ENCODE results near the gene RAET1E.

DNA sequence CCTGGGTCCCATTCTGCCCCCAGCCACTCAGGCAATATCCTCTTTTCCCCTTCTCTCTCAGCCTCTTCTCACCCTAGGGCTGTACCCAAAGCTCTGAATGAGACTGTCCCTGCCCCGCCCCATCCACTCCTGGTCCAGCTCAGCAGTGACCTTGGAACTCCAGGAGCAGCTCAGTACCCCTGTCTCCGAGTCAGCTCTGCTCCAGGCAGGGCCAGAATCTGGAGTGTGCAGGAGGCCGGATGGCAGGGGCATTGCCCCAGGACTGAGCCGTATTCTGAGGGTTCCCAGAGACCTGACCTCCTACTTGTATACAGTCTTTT is 27.0 kb upstream of the RAET1E start:
- TF ChIP-seq, protein P1, sequence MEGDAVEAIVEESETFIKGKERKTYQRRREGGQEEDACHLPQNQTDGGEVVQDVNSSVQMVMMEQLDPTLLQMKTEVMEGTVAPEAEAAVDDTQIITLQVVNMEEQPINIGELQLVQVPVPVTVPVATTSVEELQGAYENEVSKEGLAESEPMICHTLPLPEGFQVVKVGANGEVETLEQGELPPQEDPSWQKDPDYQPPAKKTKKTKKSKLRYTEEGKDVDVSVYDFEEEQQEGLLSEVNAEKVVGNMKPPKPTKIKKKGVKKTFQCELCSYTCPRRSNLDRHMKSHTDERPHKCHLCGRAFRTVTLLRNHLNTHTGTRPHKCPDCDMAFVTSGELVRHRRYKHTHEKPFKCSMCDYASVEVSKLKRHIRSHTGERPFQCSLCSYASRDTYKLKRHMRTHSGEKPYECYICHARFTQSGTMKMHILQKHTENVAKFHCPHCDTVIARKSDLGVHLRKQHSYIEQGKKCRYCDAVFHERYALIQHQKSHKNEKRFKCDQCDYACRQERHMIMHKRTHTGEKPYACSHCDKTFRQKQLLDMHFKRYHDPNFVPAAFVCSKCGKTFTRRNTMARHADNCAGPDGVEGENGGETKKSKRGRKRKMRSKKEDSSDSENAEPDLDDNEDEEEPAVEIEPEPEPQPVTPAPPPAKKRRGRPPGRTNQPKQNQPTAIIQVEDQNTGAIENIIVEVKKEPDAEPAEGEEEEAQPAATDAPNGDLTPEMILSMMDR (IDR thresholded peaks at IDR 0.05) = no peak
- no peak for TF ChIP-seq POLR2A (IDR thresholded peaks at IDR 0.05)
